HepG2 (cell line): Measurements from ENCODE around the gene AKNA. TPM values are rescaled to one million over a fixed set of nuclear protein-coding genes. Genes with fewer than 3 reads are reported as not detected.

Experiments
- BATF2 ChIP-seq: sonication (generic); formaldehyde crosslinking; IDR thresholded peaks from 2 replicates; pipeline ENCODE4 v1.8.0; 2022; ENCODE audit warnings: mild to moderate bottlenecking, missing genetic modification reagents, moderate library complexity
- CTCF ChIP-seq: sonication (generic); formaldehyde crosslinking; IDR thresholded peaks from 2 replicates; pipeline ENCODE4 v1.5.0; 2020; ENCODE audit warnings: mild to moderate bottlenecking, missing genetic modification reagents, moderate library complexity
- KDM3A ChIP-seq: IDR thresholded peaks from 2 replicates; pipeline ENCODE4 v1.6.1; 2018; ENCODE audit warnings: low read depth, missing compliant biosample characterization
- NONO ChIP-seq, 2 experiments: fragments of 450-650 bp in 1 of 2; sonication (generic) in 1 of 2; formaldehyde crosslinking in 1 of 2; IDR thresholded peaks in 1 of 2; conservative IDR thresholded peaks in 1 of 2; 2 replicates each; pipeline versions ENCODE4 v1.6.1 to v1.8.0; 2017 to 2022; ENCODE audit warnings: mild to moderate bottlenecking in 1 of 2, missing genetic modification reagents in 1 of 2, moderate library complexity in 1 of 2
- STAG1 ChIP-seq: sonication (generic); formaldehyde crosslinking; IDR thresholded peaks from 2 replicates; pipeline ENCODE4 v1.4.0; 2020; ENCODE audit warnings: missing genetic modification reagents
- ZMYM2 ChIP-seq: sonication (generic); formaldehyde crosslinking; IDR thresholded peaks from 2 replicates; pipeline ENCODE4 v1.8.0; 2022; ENCODE audit warnings: mild to moderate bottlenecking, missing genetic modification reagents
- ZSCAN5A ChIP-seq: sonication (generic); formaldehyde crosslinking; IDR thresholded peaks from 2 replicates; pipeline ENCODE4 v1.8.0; 2022; ENCODE audit warnings: mild to moderate bottlenecking, missing genetic modification reagents, borderline replicate concordance
- polyA plus RNA-seq, 8 experiments: library from polyadenylated mRNA; depleted of rRNA in 3 of 8; stranded (reverse) in 7 of 8; unstranded in 1 of 8; fragments of >200 nt; fragmentation: Illumina TruSeq in 4 of 8; extraction: Trizol in 4 of 8; gene quantifications; 2 replicates each; pipeline versions ENCODE4 v1.2.1 to v1.2.3, GENCODE V29; 2011 to 2016; ENCODE audit warnings: low read depth in 4 of 8, missing spikeins in 1 of 8, mixed read lengths in 1 of 8; ENCODE audit not compliant: insufficient read depth in 1 of 8
- total RNA-seq, 5 experiments: library from RNA; depleted of rRNA; stranded (reverse); fragments of >200 nt; fragmentation: Illumina TruSeq; extraction: Trizol; gene quantifications; 2 replicates each; pipeline ENCODE4 v1.2.3, GENCODE V29; 2016; ENCODE audit warnings: low read depth in 1 of 5
- TF ChIP-seq, protein P1 (sequence below), 2 experiments: sonication (generic) in 1 of 2; formaldehyde crosslinking in 1 of 2; IDR thresholded peaks; 2 replicates each; pipeline versions ENCODE4 v1.4.0 to v1.6.1; 2018 to 2020; ENCODE audit warnings: missing genetic modification reagents in 2 of 2, borderline replicate concordance in 1 of 2, low read depth in 1 of 2, mild to moderate bottlenecking in 1 of 2, missing biosample characterization in 1 of 2

AKNA gene
- total and polyA plus RNA-seq, 2 of the 13 experiments (the other 11 are each of a cell fraction or from before 2014, with no cell fraction given) = 3.0 to 3.1 TPM

DNA sequence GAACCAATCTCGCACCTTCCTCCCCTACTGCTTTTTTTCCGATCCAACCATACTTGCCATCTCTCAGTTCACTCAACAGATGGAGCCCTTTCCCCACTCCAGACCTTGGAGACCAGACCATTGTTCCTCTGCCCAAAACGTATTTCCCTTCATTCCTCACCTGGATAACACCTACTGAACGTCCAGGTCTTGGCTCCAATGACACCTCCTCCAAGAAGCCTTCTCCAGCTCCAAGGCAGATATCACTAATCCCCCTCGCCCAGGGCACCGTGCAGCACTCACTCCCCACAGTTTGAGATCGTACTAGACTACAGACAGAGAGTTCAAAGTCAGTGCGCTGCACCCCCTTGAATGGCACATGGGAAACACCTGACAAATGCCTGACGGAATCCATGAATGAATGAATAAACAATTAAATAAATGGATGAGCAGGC, 47.1 kb upstream of the AKNA start (continued):
- TF ChIP-seq NONO (IDR thresholded peaks at IDR 0.05) = no peak
- TF ChIP-seq NONO (CRISPR knock-in tag; conservative IDR thresholded peaks at IDR 0.05) = 0 out of 2 replicates have a peak, but pooled peaks have one; percentile 27
- no peak for TF ChIP-seq ZMYM2
- peak; percentile 86 for TF ChIP-seq STAG1 (CRISPR knock-in tag)
- 0 out of 2 replicates have a peak, but pooled peaks have one; percentile 29 for TF ChIP-seq ZSCAN5A (CRISPR knock-in tag)
- TF ChIP-seq KDM3A (CRISPR knock-in tag) = no peak
- TF ChIP-seq BATF2 = no peak
- peak; percentile 89 for TF ChIP-seq CTCF
- TF ChIP-seq, protein P1, sequence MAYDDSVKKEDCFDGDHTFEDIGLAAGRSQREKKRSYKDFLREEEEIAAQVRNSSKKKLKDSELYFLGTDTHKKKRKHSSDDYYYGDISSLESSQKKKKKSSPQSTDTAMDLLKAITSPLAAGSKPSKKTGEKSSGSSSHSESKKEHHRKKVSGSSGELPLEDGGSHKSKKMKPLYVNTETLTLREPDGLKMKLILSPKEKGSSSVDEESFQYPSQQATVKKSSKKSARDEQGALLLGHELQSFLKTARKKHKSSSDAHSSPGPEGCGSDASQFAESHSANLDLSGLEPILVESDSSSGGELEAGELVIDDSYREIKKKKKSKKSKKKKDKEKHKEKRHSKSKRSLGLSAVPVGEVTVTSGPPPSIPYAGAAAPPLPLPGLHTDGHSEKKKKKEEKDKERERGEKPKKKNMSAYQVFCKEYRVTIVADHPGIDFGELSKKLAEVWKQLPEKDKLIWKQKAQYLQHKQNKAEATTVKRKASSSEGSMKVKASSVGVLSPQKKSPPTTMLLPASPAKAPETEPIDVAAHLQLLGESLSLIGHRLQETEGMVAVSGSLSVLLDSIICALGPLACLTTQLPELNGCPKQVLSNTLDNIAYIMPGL (CRISPR knock-in tag; IDR thresholded peaks at IDR 0.05; ENCODE audit: borderline replicate concordance in 1 of 2, low read depth in 1 of 2) = 0 out of 4 replicates have a peak, but pooled peaks of 1 of the 2 experiments have one; percentile 31
